ENCODE data around the gene CSNK1A1.

Gene CSNK1A1

GRCh38 chr5:149478761-149479160, 72.5 kb downstream of the CSNK1A1 start:
- DNase-seq (ENCODE audit: extremely low read depth, low read depth): no peak
- TF ChIP-seq, protein P1, sequence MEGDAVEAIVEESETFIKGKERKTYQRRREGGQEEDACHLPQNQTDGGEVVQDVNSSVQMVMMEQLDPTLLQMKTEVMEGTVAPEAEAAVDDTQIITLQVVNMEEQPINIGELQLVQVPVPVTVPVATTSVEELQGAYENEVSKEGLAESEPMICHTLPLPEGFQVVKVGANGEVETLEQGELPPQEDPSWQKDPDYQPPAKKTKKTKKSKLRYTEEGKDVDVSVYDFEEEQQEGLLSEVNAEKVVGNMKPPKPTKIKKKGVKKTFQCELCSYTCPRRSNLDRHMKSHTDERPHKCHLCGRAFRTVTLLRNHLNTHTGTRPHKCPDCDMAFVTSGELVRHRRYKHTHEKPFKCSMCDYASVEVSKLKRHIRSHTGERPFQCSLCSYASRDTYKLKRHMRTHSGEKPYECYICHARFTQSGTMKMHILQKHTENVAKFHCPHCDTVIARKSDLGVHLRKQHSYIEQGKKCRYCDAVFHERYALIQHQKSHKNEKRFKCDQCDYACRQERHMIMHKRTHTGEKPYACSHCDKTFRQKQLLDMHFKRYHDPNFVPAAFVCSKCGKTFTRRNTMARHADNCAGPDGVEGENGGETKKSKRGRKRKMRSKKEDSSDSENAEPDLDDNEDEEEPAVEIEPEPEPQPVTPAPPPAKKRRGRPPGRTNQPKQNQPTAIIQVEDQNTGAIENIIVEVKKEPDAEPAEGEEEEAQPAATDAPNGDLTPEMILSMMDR (IDR thresholded peaks at IDR 0.05; ENCODE audit: low read depth, low read length): no peak

GRCh38 chr5:149475777-149476176, 75.5 kb downstream of the CSNK1A1 start:
- TF ChIP-seq, protein P1 (IDR thresholded peaks at IDR 0.05; ENCODE audit: low read depth, low read length): no peak
- no peak for DNase-seq (ENCODE audit: extremely low read depth, low read depth)

DNA sequence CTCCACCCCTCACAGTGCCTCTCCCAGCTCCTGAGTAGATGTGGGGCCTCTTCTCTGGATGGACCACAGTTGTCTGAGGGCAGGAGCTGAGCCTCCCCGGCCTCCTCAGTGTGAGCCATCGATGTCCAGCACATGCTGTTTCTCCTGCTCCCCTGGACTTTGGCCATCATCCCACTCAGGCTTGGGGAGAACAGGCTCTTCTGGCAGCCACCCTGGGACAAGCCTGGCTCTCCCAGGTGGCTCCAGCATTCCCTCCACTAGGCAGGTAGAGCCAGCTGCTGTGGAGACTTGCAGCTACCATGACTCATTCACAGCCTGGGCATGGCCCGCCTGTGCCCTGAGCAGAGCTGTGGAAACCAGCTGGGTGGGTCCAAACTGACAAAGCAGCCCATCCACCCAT, 77.0 kb downstream of the CSNK1A1 start:
- TF ChIP-seq, protein P1 (IDR thresholded peaks at IDR 0.05; ENCODE audit: low read depth, low read length): no peak
- no peak for DNase-seq (ENCODE audit: extremely low read depth, low read depth)

GRCh38 chr5:149473441-149473840, 77.8 kb downstream of the CSNK1A1 start:
- DNase-seq (ENCODE audit: extremely low read depth, low read depth): no peak
- TF ChIP-seq, protein P1 (IDR thresholded peaks at IDR 0.05; ENCODE audit: low read depth, low read length): no peak

GRCh38 chr5:149472399-149472798, 78.8 kb downstream of the CSNK1A1 start:
- TF ChIP-seq, protein P1 (IDR thresholded peaks at IDR 0.05; ENCODE audit: low read depth, low read length): no peak
- no peak for DNase-seq (ENCODE audit: extremely low read depth, low read depth)

- no peak for DNase-seq (ENCODE audit: extremely low read depth, low read depth)
- TF ChIP-seq, protein P1 (IDR thresholded peaks at IDR 0.05; ENCODE audit: low read depth, low read length): no peak
Measured at GRCh38 chr5:149471406-149472183, 79.6 kb downstream of the CSNK1A1 start.

GRCh38 chr5:149470942-149471341, 80.3 kb downstream of the CSNK1A1 start:
- TF ChIP-seq, protein P1 (IDR thresholded peaks at IDR 0.05; ENCODE audit: low read depth, low read length): no peak
- DNase-seq (ENCODE audit: extremely low read depth, low read depth): no peak
